NCI-H226 (cell line): ENCODE data around the gene RIN2.
"Not testable (repeated sequence)": the region's sequence is repeated elsewhere in the genome, so short reads cannot be mapped to it uniquely, and the experiment has no call there.

ENCODE experiments used
- DNase-seq: peaks from one replicate; pipeline ENCODE4 v3.0.0-alpha.2; 2015

Gene RIN2

DNA sequence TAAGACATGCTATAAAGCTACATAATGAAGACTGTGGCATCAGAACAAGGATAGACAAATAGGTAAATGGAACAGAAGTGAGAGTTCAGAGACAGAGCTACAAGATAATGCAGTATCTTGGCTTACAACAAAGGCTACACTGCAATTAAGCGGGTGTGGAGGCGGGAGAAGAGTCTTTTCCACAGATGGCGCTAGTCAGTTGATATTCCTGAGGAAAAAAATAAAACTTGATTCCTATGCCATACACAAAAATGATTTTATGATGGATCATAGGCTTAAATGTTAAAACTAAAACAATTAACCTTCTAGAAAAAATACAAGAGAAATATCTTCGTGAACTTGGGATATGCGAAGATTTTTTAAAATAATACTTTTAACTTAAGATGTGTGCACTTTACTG, 31.0 kb downstream of the RIN2 start:
- DNase-seq = no peak

DNA sequence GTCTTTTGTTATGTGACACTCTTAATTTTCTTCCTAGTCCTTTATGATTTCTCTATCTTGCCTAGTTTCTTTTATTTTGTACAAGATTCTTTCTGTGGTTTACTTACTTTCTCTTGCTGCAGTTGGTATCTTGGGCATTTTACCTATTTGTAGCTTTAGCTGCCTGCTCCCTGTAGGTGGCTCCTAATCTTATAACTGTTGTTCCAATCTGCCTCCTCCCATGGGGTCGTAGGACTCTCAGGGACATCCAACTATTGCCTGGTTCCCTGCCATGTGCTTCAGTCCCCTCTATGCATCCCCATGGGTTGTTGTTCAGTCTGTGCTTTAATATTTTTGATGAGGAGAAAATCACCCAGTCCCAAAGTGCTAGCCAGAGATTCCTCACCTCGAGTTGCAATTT, 31.4 kb downstream of the RIN2 start:
- DNase-seq = no peak

DNA sequence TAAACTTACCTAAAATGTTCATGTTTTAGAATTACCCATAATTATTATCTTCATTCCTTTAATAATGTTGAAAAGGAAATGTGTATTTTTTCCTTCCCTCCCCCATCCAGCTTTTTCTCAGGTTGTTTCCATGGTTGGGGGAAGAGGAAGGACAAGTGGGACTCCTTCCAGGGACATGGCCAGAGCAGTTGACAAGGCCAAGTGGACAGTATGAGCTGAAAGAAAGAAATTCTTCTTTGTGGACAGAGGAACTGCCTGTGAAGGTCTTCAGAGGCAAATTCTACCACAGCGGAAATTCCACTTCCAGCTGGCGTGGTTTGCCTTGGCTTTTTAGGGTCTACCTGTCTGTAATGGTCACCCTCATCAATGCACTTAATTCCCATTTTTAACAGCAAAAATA, 33.8 kb downstream of the RIN2 start:
- no peak for DNase-seq

DNA sequence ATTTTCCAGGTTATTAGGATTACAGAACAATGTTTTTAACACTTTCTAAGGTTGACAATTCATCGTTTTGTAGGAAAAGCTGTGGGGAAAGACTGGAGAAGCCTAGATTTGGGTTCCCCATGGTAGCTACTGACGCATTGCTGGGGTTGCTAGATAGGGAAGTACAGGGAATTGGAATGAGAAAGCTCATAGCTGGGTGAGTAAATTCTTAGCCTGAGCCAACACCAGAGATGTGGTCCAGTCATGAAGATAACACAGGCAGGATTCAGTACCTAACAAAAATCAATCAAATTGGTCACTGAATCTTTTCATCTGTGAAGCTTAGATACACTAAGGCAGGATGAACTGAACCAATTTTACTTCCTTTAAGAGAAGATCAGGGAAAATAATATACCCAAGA, 35.7 kb downstream of the RIN2 start:
- no peak for DNase-seq

DNA sequence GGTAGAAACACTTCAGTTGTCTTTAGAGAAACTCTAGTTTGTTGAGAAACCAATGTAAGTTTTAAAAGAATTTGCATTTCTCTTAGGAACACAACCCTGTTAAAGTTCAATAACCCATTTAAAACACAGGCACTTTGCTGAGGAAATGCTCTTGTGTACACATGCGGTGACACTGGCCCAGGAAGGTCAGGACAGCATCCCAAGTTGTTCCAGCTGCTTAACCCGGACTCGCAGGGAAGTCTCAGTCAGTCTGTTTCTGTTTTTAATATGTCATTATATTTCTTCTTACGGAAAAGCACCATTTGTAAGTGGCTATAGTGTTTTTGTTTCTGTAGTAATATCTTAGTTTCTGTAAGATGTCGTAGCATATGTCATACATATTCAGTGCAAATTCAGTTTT, 36.9 kb downstream of the RIN2 start:
- no peak for DNase-seq

DNA sequence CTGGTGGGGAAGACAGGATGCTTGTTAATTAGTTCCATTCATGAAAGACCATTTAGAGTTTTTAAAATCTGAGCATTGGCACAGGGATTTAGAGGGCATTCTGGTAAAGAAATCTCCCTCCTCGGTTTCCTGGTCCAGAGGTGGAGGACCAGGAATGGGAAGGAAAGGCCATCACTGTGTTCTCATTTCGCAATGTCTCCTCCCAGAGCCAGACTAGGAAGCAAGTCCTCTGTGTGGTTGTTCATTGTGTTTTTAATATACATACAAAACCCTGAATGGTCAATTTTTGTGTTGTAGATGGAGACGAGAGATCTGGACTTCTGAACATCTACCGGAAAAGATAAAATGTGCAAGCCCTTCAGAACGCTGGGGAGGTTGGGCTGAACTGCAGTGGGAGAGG, 41.3 kb downstream of the RIN2 start:
- DNase-seq = no peak

DNA sequence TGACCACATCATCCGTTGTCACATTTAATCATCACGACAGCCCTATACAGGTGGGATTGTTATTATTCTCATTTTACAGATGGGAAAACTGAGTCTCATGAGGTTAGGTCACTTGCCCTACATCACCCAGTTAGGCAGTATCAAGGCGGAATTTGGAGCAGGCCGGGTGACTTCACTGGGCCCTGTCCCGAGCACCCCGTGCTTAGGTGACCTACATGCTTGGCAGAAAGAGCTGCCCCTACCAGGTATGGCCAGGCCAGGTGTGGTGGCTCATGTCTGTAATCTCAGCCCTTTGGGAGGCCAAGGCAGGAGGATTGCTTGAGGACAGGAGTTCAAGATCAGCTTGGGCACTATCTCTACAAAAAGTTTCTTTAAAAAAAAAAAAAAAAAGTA, 44.0 kb downstream of the RIN2 start:
- no peak for DNase-seq

DNA sequence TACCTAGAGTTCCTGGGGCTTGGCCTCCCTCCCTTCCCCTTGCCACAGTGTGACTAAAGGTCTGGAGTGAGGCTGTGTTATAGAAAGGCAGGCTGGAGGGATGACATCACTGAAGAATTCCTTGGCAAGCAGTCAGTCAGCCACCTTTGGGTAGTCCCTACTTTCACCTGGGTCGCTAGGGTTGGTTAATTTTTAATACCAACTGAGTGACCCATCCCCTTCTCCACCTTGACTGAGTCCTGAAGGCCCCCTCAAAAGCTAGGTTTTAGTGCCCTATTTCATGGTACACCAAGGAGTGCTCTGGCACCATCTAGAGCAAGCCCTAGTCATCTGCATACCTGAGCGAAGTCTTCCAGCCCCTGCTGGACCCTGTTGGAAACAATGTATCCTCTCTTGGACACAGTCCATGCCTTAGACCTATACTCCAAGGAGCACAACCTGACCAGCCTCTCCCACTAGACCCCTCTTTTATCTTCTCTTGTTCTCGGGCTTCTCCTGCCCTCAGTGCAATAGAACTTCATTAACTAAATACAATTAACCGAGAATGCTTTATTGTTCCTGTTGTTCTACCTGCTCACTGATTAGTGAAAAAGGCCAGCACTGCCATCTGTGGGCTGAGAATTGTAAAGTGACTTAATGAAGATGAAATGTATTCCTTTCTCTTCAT, 44.6 kb downstream of the RIN2 start:
- peak; percentile 76 for DNase-seq

DNA sequence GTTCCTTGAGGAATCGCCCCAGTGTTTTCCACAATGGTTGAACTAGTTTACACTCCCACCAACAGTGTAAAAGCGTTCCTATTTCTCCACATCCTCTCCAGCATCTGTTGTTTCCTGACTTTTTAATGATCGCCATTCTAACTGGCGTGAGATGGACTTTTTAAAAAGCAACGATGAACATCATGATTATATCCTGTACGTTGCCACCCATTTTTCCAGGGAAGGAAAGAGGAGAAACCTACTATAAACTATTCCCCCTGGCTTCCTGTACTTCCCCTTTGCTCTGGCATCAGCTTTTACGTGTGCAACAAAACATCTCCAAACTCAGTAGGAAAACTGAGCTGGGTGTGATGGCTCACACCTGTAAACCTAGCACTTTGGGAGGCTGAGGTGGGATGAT, 48.2 kb downstream of the RIN2 start:
- DNase-seq = not testable (repeated sequence)

DNA sequence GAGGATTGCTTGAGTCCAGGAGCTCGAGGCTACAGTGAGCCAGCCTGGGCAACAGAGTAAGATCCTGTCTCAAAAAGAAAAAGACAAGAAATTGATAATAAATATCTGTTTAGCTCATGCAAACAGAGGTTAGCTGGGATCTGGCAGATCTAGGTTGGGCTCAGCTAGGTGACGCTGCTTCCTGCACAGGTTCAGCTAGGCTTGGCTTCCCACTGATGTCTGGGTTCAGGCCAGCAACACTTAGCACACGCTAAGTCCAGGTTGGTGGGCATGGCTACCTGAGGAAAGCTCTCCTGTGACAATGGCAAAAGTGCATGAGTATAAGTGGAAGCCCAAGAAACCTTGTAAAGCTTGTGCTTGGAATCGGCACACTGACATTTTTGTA, 48.7 kb downstream of the RIN2 start:
- DNase-seq = no peak

DNA sequence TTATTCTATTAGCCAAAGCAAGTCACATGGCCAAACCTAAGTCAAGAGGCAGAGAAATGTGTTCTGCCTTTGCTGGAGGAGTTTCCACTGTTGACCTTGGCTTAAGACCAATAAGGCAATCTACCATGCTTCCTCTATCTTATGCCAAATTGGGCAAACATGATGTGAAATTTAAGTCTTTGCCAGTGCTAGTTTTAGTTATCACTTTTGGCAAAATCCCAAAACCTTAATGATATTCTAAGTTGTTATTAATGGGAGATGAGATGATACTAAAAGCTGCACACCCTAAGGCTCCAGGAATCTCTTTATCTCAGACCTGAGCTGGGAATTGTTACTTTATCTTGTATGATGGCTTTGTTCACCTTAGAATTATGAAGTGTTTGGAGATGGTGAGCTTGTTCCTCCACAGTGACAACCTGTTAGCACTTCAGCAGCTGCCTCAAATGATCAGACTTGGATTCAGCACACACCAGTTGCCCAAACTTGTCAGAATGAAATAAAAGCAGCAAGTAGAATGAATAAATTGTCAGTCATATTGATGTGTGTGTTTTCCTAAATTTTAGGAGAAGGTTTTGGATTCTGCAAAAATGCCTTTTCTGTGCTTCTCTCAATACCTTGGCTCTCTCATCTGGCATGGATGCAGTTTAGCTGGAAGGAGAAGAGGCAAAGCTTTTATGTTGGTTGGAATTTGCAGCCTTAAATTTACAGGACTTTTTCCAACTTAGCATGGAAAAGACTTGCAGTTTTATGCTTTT, 49.3 kb downstream of the RIN2 start:
- DNase-seq = peak; percentile 59
